ENCODE measurements around the gene CREB3L2.

Gene CREB3L2

DNA sequence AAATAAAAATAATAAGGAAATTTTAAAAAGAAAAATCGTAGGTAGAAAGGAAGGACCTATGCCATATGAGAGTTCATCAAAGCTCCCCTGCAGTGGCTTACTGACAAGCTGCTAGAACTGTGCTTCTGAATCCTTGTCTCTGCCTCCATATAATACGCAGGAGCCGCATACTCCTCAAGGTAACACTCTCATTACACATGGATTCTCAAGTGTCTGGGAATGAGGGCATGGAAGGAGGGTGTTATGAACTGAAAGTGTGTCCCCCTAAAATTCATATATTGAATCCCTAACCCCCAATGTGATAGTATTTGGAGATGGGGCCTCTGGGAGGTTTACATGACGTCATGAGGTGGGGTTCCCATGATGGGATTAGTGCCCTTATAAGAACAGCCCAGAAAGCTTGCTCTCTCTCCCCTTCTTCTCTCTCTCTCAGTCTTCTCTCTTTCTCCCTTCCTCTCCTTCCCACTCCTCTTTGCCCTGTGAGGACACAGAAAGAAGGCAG lies 35.2 kb downstream of the CREB3L2 start:
- DNase-seq = no peak

- DNase-seq = no peak
These were observed 35.8 kb downstream of the CREB3L2 start for GRCh38 chr7:137965942-137966640.

DNA sequence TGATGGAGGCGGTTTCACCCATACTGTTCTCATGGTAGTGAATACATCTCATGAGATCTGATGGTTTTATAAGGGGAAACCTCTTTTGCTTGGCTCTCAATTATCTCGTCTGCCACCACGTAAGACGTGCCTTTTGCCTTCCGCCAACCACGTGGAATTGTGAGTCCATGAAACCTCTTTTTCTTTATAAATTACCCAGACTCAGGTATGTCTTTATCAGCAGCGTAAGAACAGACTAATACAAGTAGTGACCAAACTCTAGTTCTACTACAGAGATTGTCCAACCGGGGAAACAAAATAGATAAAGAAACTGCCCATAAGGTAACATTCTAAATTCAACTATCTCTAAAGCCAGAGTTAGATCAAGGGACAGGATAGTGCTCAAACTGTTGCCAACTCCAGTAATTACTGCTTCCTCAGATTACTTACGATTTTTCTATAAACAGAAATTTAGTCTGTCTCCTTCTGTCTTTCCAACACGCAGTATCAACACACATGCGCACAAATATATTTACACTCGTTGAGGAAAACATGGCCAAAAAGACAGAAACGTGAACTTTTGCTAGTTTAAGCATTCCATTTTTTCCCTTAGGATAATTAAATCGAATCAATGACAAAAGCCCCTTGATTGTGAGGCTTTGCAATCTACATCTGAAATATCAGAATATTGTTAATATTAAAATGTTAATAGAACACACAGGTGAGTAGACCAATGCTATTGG lies 36.9 kb downstream of the CREB3L2 start:
- DNase-seq = no peak

GRCh38 chr7:137962875-137963507 lies 38.9 kb downstream of the CREB3L2 start:
- DNase-seq = no peak

DNA sequence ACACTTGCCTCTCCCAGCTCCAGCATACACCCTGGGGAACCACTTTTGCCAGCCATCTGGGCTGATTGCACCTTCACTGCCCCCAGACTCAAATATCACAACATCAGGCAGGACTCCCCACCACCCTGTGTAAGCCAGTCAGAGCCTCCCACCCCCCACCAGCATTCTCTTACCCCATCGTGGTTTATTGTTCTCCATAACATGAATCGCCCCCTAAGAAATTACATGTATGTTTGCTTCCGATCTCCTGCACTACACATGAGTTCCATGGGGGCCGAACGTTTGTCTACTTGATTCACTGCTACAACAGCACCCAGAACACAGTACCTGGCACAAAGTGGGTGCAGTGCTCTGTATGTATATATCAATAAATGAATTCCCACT lies 39.4 kb downstream of the CREB3L2 start:
- DNase-seq = no peak

- peak; percentile 19 to 23 for DNase-seq
These were observed 40.4 kb downstream of the CREB3L2 start for GRCh38 chr7:137961200-137962177.

GRCh38 chr7:137960020-137960419 lies 41.9 kb downstream of the CREB3L2 start:
- DNase-seq = no peak

- DNase-seq = no peak
These were observed 43.1 kb downstream of the CREB3L2 start for GRCh38 chr7:137958470-137959431.

DNA sequence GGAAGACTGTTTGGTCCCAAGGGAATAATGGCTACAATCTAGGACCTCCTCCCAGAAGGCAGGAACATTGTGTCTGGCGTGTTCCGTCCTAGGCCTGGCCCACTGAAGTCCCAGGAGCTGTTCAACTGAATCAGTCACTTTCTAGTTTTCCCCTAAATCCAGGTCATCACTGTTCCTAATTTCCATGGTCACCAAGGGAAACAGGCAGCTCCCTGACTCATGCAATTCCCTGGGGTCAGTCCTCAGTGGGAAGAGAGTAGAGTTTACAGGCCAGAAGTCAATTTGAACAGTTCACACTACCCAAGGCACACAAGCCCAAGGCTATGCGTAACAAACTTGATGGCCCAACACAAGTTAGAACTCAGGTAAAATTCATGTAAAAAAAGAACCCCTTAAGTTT lies 44.0 kb downstream of the CREB3L2 start:
- no peak for DNase-seq

DNA sequence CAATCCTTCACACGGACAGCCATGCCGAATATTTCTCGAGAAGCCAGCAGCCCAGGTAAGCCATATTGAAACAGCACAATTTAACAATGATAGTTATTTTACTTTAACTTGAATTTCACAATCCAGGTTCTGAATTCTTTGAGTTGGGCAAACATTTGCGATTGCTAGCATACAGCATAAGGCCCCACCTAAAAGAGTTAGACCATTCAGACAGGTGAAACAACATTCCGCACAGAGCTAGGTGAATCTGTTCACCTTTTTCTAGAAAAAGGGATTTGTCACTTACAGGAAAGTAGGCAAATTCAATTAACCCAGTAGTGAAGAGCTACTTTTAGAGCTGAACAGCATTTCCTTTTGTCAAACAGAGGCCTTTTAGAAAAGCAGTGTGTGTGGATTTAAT lies 45.3 kb downstream of the CREB3L2 start:
- DNase-seq = no peak

GRCh38 chr7:137956183-137956582 lies 45.7 kb downstream of the CREB3L2 start:
- DNase-seq = no peak

- DNase-seq = no peak
These were observed 47.3 kb downstream of the CREB3L2 start for GRCh38 chr7:137954614-137955013.

DNA sequence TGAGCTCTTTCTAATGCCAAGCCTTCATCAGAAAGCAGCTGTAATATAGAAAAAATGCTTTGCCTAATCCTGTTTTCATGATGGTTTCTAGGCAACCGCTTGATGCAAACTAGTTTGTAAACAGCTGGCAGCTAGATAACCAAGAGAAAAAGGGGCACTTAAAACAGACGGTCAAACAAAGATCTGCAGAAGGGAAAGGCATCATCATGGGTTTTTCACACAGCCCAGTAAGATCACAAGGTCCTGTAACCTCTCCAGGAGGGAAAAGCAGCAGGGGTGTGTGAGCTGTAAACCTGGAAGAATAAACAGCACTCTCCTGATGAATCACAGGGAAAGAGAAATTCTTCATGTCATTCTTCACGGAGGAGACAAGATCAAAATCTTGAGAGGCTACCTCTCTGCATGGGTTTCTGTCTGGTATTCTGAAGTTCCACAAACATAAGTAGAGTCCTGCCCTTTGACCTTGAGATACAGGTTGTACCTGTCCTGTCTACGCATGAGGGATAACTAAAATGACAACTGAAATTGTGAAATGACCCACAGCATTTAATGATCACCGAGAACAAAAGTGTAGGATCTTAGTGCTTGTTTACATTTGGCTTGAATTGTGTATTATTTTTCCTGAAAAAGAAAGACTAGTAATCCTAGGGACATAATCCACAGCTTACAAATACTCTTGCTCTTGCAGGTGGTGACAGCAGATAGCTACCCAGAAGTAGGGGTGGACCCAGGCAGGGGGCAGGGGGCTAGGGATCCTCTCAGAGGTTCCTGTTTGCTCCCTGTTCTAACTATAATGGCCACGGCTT lies 48.0 kb downstream of the CREB3L2 start:
- no peak for DNase-seq

DNA sequence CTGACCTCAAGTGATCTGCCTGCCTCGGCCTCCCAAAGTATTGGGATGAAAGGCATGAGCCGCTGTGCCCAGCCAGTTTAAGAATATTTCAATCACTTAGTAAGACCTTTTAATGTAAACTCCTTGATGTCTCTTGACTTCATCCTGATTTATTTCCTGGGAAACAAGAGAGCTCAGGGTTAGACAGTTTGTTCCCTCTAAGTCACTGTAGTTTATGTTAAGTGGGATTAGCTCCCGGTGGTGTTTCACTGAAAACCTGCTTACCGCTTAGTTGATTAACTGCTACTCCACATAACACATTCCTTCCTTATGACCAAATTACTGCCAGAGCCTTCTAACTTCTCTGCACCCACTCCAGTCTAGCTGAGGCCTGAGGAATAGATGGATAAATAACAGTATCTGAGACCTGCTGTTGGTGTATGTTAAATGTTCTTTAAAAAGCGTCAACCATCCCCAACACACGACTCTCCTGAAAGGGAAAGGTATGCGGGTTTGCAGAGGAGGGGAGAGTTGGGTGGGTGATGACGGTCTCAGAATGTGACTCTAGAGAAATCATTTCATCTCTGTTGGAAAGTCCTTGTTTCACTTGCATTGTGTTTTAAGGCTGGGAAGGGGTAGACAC lies 48.7 kb downstream of the CREB3L2 start:
- no peak for DNase-seq

- DNase-seq = no peak
These were observed 49.5 kb downstream of the CREB3L2 start for GRCh38 chr7:137952426-137952805.

DNA sequence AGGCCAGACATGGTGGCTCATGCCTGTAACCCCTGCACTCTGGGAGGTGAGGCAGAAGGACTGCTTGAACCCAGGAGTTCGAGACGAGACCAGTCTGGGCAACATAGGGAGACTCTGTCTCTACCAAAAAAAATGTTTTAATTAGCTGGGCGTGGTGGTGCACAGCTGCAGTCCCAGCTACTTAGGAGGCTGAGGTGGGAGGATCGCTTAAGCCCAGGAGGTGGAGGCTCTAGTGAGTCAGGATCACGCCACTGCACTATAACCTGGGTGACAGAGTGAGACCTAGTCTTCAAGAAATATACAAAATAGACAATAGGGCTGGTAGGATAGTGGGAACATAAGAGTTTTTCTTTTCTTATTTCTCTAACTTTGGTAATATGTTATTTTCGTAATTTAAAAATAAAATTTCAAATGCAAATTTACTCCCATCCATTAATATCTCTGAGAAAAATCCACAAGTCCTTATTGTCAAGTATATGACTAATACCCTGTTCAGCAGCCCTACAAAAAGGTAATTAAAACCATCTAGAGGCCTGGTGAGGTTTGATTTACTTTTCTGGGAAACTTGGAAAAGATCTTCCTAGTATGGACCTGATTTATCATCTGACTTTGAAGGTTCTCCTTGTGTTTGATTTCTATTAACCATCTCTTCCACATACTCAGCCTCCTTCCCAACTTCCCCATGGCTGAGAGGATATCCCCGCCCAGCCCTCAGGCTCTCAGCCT lies 50.0 kb downstream of the CREB3L2 start:
- no peak for DNase-seq

DNA sequence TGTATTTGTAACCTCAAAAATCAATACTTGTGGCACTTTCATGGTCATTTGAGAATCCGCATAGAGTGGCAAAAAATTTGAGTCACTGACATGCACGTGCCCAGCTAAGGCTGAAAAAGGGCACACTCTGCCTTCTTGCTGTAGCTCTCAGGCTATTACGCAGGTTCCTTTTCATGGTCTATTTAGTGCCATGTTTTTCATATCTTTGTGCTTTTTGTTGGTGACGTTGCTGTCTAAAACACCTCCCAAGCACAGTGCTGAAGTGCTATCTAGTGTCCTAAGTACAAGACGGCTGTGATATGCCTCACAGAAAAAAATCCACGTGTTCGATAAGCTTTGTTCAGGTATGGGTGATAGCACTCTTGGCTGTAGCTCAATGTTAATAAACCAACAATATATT lies 50.9 kb downstream of the CREB3L2 start:
- DNase-seq = no peak

- no peak for DNase-seq
These were observed 51.6 kb downstream of the CREB3L2 start for GRCh38 chr7:137950263-137950621.

DNA sequence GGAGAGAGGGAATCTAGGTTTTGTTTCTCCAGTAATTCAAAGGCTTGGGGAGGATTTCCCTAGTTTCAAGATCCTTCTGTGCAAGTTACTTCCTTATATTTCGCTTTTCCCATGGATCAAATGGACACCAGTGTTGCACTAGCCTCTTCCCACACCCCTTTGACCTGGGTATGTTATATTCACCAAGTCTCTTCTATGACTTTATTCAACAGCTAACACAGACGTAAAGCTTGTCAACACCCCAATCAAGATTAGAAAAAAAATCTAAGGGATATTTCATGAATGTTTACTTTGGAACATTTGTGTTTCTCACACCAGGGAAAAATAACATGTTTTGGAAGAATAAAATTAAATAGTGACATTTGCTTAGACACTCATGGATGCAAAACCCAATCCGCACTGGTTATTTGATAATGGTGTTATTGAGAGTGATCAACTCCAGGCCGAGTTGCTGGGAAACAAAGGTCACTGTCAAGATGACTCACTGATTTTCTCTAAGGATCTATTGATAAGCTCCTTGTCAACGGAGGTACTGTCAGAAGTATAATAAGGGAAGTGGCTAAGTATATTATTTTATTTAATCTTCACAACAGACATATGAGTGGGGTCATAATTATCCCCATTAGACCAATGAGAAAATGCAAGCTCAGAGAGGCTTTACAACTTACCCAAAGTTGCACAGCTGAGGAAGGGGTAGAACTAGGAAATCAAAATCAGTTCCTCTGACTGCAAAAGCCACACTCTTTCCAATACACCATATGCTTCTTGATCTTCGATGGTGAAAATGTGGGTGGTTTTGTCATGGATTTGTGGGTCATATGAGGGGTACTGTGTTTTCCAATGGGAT lies 52.2 kb downstream of the CREB3L2 start:
- no peak for DNase-seq
